IMR-90 (cell line): ENCODE results near the gene MRPL28. TPM values are rescaled to one million over a fixed set of nuclear protein-coding genes. Genes with fewer than 3 reads are reported as not detected.

Experiments
- polyA plus RNA-seq, 3 experiments: library from polyadenylated mRNA; depleted of rRNA; stranded (reverse); fragments of >200 nt; gene quantifications; 2 replicates each; pipeline ENCODE4 v1.2.3, GENCODE V29; 2012; ENCODE audit warnings: low replicate concordance in 1 of 3
- total RNA-seq: library from RNA; depleted of rRNA; stranded (reverse); fragments of >200 nt; gene quantifications from 2 replicates; pipeline ENCODE4 v1.2.3, GENCODE V29; 2012; rRNA removed

Gene MRPL28
- total and polyA plus RNA-seq, 2 of the 4 experiments (the other 2 are of a cell fraction) = 104 to 181 TPM

Other genes starting within 250 kb of the MRPL28 start
- 3.9 and 5.7 TPM in 2 replicates for gene NPRL3, start 231.9 kb downstream of the MRPL28 start, total RNA-seq
- 42.4 and 44.0 TPM in 2 replicates for gene NPRL3, start 231.9 kb downstream of the MRPL28 start, polyA plus RNA-seq (2012; rRNA removed)
- not detected in 2 replicates for gene HBZ, start 217.9 kb downstream of the MRPL28 start, total RNA-seq
- not detected in 2 replicates for gene HBZ, start 217.9 kb downstream of the MRPL28 start, polyA plus RNA-seq (2012; rRNA removed)
- not detected in 2 replicates for gene HBM, start 204.6 kb downstream of the MRPL28 start, total RNA-seq
- not detected in 2 replicates for gene HBM, start 204.6 kb downstream of the MRPL28 start, polyA plus RNA-seq (2012; rRNA removed)
- gene HBA2, start 197.7 kb downstream of the MRPL28 start, total RNA-seq = not detected in 2 replicates
- gene HBA2, start 197.7 kb downstream of the MRPL28 start, polyA plus RNA-seq (2012; rRNA removed) = not detected in 2 replicates
- gene HBA1, start 193.9 kb downstream of the MRPL28 start, total RNA-seq = not detected in 2 replicates
- 0.21 TPM in 1 of 2 replicates, not detected in the other for gene HBA1, start 193.9 kb downstream of the MRPL28 start, polyA plus RNA-seq (2012; rRNA removed)
- gene HBQ1, start 190.1 kb downstream of the MRPL28 start, total RNA-seq = not detected in 2 replicates
- gene HBQ1, start 190.1 kb downstream of the MRPL28 start, polyA plus RNA-seq (2012; rRNA removed) = 0.92 and 1.7 TPM in 2 replicates
- 21.5 and 33.3 TPM in 2 replicates for gene LUC7L, start 141.1 kb downstream of the MRPL28 start, total RNA-seq
- 52.8 and 55.6 TPM in 2 replicates for gene LUC7L, start 141.1 kb downstream of the MRPL28 start, polyA plus RNA-seq (2012; rRNA removed)
- 27.5 and 30.3 TPM in 2 replicates for gene FAM234A, start 135.7 kb downstream of the MRPL28 start, total RNA-seq
- gene FAM234A, start 135.7 kb downstream of the MRPL28 start, polyA plus RNA-seq (2012; rRNA removed) = 60.5 and 64.2 TPM in 2 replicates
- under 0.01 TPM in 2 replicates for gene RGS11, start 94.6 kb downstream of the MRPL28 start, total RNA-seq
- gene RGS11, start 94.6 kb downstream of the MRPL28 start, polyA plus RNA-seq (2012; rRNA removed) = 0.48 and 0.49 TPM in 2 replicates
- 0.36 TPM in 1 of 2 replicates, not detected in the other for gene ARHGDIG, start 89.9 kb downstream of the MRPL28 start, total RNA-seq
- gene ARHGDIG, start 89.9 kb downstream of the MRPL28 start, polyA plus RNA-seq (2012; rRNA removed) = 0.16 and 0.24 TPM in 2 replicates
- 0.28 TPM in 1 of 2 replicates, not detected in the other for gene PDIA2, start 87.4 kb downstream of the MRPL28 start, total RNA-seq
- 0.17 and 0.32 TPM in 2 replicates for gene PDIA2, start 87.4 kb downstream of the MRPL28 start, polyA plus RNA-seq (2012; rRNA removed)
- 10.9 and 11.9 TPM in 2 replicates for gene AXIN1, start 17.8 kb downstream of the MRPL28 start, total RNA-seq
- gene AXIN1, start 17.8 kb downstream of the MRPL28 start, polyA plus RNA-seq (2012; rRNA removed) = 14.2 and 15.1 TPM in 2 replicates
- gene PGAP6, start 11.4 kb upstream of the MRPL28 start, total RNA-seq = 49.1 and 56.1 TPM in 2 replicates
- gene PGAP6, start 11.4 kb upstream of the MRPL28 start, polyA plus RNA-seq (2012; rRNA removed) = 124 and 125 TPM in 2 replicates
- 123 and 124 TPM in 2 replicates for gene NME4, start 26.7 kb upstream of the MRPL28 start, total RNA-seq
- 288 and 406 TPM in 2 replicates for gene NME4, start 26.7 kb upstream of the MRPL28 start, polyA plus RNA-seq (2012; rRNA removed)
- 3.9 TPM in 2 replicates for gene DECR2, start 31.3 kb upstream of the MRPL28 start, total RNA-seq
- 26.7 and 29.6 TPM in 2 replicates for gene DECR2, start 31.3 kb upstream of the MRPL28 start, polyA plus RNA-seq (2012; rRNA removed)
- 7.5 TPM in 2 replicates for gene RAB11FIP3, start 55.1 kb upstream of the MRPL28 start, total RNA-seq
- 19.9 and 22.5 TPM in 2 replicates for gene RAB11FIP3, start 55.1 kb upstream of the MRPL28 start, polyA plus RNA-seq (2012; rRNA removed)
- 9.3 and 11.4 TPM in 2 replicates for gene CAPN15, start 157.2 kb upstream of the MRPL28 start, total RNA-seq
- gene CAPN15, start 157.2 kb upstream of the MRPL28 start, polyA plus RNA-seq (2012; rRNA removed) = 24.3 and 36.0 TPM in 2 replicates
- not detected in 2 replicates for gene PRR35, start 189.9 kb upstream of the MRPL28 start, total RNA-seq
- not detected in 2 replicates for gene PRR35, start 189.9 kb upstream of the MRPL28 start, polyA plus RNA-seq (2012; rRNA removed)
- gene NHLRC4, start 196.5 kb upstream of the MRPL28 start, total RNA-seq = 0.56 and 0.72 TPM in 2 replicates
- 0.65 and 0.84 TPM in 2 replicates for gene NHLRC4, start 196.5 kb upstream of the MRPL28 start, polyA plus RNA-seq (2012; rRNA removed)
- 5.9 and 7.2 TPM in 2 replicates for gene PIGQ, start 199.4 kb upstream of the MRPL28 start, total RNA-seq
- gene PIGQ, start 199.4 kb upstream of the MRPL28 start, polyA plus RNA-seq (2012; rRNA removed) = 36.8 and 40.5 TPM in 2 replicates
- gene RAB40C, start 219.5 kb upstream of the MRPL28 start, total RNA-seq = 6.8 and 6.9 TPM in 2 replicates
- gene RAB40C, start 219.5 kb upstream of the MRPL28 start, polyA plus RNA-seq (2012; rRNA removed) = 13.7 and 15.3 TPM in 2 replicates